Lower lobe of right lung (tissue), 2 donors: ENCODE results near the gene KAT6B. TPM values are rescaled to one million over a fixed set of nuclear protein-coding genes. Genes with fewer than 3 reads are reported as not detected.
"Not testable (repeated sequence)": the region's sequence is repeated elsewhere in the genome, so short reads cannot be mapped to it uniquely, and the experiment has no call there.

Experiments used
- ATAC-seq, 2 donors: fragments of 200-7000 bp; cut with Tn5 transposase; one replicate each; pipeline ENCODE4 v1.9.1; 2020 to 2022; ENCODE audit warnings: mild to moderate bottlenecking in 2 of 2, moderate library complexity in 2 of 2
- DNase-seq: peaks from one replicate; pipeline ENCODE4 v3.0.0-alpha.2; 2020
- H3K27ac ChIP-seq: fragments of 200-600 bp; one replicate; pipeline ENCODE4 v1.8.0; 2022
- H3K27me3 ChIP-seq: fragments of 200-600 bp; one replicate; pipeline ENCODE4 v1.8.0; 2022; ENCODE audit warnings: low read depth
- H3K36me3 ChIP-seq: fragments of 200-600 bp; one replicate; pipeline ENCODE4 v1.8.0; 2022; ENCODE audit warnings: mild to moderate bottlenecking
- H3K4me1 ChIP-seq: fragments of 200-600 bp; one replicate; pipeline ENCODE4 v1.8.0; 2022
- H3K4me3 ChIP-seq: fragments of 200-600 bp; one replicate; pipeline ENCODE4 v1.8.0; 2022; ENCODE audit warnings: mild to moderate bottlenecking
- H3K9me3 ChIP-seq: fragments of 200-600 bp; one replicate; pipeline ENCODE4 v1.8.0; 2022
- intact Hi-C: fragments of 100-400 bp; cut with DNase I; formaldehyde crosslinking; loops from one replicate; pipeline ENCODE4 v1.11.0; 2022
- total RNA-seq: library from RNA; stranded (reverse); fragmentation: NEBNext Ultra II Directional; extraction: Animal tissue kit (Norgen Biotek cat#: 25700); gene quantifications from one replicate; pipeline ENCODE4 v1.2.1, GENCODE V29; 2021
- TF ChIP-seq, protein P1 (sequence below): fragments of 200-600 bp; IDR thresholded peaks from one replicate; pipeline ENCODE4 v1.8.0; 2022; ENCODE audit warnings: antibody characterized with exemption, mild to moderate bottlenecking
- donor health status: DM: no; HTN: yes; CAD: no; lungs with severe emphysema.

Gene KAT6B
- total RNA-seq, 1 donor from 2014 or later, result 46.3 TPM

DNA sequence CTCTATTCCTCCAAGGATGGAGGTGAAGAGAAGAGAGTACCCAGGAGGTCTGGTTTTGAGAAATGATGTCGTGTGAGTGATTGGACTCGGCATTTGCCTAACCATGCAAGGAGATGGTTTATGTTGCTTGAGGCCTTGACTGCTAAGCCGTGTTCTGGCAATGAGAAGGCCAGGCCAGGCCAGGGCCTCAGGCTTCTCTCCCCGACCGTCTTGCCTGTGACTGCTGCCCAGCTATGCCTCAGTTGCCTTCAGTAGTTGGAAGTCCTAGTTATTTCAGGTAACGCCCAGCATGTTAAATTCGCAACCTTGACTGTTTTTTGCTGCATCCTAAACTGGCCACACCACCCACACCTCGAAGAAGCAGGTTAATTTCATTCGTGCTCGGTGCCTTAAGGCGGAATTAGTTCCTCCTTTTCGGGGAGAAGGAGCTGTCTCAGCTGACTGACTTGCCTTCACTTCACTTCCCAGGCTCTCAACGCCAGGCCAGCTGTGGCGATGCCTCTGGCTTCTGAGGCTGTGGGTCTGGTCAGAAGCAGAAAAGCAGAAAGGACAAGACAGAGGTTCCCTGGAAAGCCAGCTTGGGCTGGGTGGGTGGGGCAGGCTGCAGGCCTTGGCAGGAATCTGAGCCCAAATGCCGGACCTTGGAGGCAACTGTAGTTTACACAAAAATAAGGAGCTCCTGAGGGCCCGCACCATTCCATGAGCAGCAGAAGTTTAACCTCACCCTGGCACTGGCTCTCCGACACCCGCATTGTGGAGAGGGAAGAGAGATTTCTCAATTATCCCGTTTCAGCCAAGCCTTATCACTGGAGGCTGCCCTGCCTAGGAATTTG, 223.1 kb downstream of the KAT6B start:
- intact Hi-C loops, result no loop called here
- no peak overlapping the region for H3K4me3 ChIP-seq
- TF ChIP-seq, protein P1, sequence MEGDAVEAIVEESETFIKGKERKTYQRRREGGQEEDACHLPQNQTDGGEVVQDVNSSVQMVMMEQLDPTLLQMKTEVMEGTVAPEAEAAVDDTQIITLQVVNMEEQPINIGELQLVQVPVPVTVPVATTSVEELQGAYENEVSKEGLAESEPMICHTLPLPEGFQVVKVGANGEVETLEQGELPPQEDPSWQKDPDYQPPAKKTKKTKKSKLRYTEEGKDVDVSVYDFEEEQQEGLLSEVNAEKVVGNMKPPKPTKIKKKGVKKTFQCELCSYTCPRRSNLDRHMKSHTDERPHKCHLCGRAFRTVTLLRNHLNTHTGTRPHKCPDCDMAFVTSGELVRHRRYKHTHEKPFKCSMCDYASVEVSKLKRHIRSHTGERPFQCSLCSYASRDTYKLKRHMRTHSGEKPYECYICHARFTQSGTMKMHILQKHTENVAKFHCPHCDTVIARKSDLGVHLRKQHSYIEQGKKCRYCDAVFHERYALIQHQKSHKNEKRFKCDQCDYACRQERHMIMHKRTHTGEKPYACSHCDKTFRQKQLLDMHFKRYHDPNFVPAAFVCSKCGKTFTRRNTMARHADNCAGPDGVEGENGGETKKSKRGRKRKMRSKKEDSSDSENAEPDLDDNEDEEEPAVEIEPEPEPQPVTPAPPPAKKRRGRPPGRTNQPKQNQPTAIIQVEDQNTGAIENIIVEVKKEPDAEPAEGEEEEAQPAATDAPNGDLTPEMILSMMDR, result no peak
- no peak overlapping the region for H3K27ac ChIP-seq
- H3K36me3 ChIP-seq, result no peaks in the 10 kb centered on the region
- no peaks in the 10 kb centered on the region for H3K27me3 ChIP-seq
- H3K9me3 ChIP-seq, result no peaks in the 10 kb centered on the region
- no peak for DNase-seq
- H3K4me1 ChIP-seq, result peaks cover 7% of the 10 kb centered on the region
- peak; percentile 37 to 49 for ATAC-seq

DNA sequence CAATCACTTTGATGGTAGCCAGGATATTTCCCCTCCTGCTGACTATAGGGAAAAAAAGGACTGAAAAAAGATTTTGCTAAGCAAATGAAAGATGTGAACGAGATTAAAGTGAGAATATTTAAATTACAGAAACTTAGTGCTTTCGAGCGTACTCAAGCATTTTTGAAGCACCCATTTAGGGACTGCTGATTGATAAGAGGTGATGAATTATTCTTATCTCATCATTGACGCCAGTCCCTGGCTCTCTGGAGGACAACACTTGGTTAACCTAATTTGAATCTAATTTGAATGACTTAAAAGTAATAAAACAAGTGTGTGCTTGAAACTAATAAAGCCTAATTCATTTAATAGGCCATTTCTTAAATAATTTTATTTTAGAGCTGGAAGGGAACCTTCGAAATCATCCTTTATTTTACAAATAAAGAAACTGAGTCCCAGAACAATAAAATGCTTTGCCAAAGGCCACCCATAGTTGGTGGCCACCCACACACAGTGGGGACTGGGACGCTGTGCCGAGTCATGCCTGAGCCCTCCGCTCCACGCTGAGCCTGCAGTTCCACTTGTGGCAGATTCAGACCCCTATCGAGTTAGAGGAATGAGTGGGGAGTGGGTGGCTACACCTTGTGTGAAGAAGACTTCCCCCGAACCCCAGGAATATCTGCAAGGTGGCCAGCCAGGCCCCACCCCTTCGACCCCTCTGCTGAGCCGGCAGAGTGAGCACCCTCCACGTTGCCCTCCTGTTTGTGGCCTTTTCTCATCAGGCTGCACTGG, 223.9 kb downstream of the KAT6B start:
- peaks cover 7% of the 10 kb centered on the region for H3K4me1 ChIP-seq
- DNase-seq, result no peak

DNA sequence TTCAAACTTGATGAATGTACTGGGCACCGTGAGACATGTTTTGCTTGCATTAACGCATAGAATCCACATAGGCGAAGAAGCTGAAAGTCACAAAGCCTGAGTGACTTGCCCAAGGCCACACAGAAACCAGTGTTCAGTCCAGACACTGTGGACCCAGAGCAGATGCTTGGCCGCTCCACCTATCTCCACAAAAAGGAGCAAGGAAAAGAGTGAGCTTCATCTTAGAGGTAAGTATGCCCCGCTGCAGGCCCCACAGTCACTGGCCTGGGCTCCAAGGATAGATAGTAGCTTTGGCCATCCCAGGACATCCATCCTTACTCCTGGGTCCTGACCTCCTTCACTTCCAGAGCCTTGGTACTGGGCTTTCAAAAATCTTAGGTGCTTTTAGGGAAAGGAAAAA, 224.9 kb downstream of the KAT6B start:
- Histone ChIP-seq H3K36me3 (no peaks in the 10 kb centered on the region), H3K27me3 (no peaks in the 10 kb centered on the region), H3K4me1 (peaks cover 7% of the 10 kb centered on the region), H3K4me3 (no peak overlapping the region), H3K9me3 (no peaks in the 10 kb centered on the region), H3K27ac (no peak overlapping the region)
- ATAC-seq (no peak), DNase-seq (no peak)
- TF ChIP-seq, protein P1, result no peak
- intact Hi-C loops, result no loop called here

More for the DNA sequence above, 223.9 kb downstream of the KAT6B start:
- TF ChIP-seq, protein P1, result no peak
- H3K36me3 ChIP-seq, result no peaks in the 10 kb centered on the region
- no peaks in the 10 kb centered on the region for H3K27me3 ChIP-seq
- intact Hi-C loops, result no loop called here
- H3K27ac ChIP-seq, result no peak overlapping the region
- no peaks in the 10 kb centered on the region for H3K9me3 ChIP-seq
- ATAC-seq, result no peak
- H3K4me3 ChIP-seq, result no peak overlapping the region

DNA sequence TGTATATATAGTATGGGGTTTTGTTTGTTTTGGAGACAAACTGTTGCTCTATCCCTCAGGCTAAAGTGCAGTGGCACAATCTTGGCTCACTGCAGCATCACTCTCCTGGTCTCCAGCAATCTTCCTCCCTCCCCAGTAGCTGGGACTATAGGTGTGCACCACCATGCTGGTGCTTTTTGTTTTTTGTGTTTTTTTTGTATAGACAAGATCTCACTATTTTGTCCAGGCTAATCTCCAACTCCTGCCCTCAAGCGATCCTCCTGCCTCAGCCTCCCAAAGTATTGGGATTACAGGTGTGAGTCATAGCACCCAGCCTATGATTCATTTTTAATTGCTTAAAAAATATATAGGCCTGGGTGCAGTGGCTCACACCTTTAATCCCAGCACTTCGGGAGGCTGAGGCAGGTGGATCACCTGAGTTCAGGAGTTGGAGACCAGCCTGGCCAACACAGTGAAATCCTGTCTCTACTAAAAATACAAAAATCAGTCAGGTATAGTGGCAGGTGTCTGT, 229.6 kb downstream of the KAT6B start:
- H3K36me3 ChIP-seq, ATAC-seq, H3K27ac ChIP-seq, H3K27me3 ChIP-seq, H3K4me1 ChIP-seq, DNase-seq, H3K9me3 ChIP-seq, H3K4me3 ChIP-seq, intact Hi-C loops: not testable (repeated sequence)

DNA sequence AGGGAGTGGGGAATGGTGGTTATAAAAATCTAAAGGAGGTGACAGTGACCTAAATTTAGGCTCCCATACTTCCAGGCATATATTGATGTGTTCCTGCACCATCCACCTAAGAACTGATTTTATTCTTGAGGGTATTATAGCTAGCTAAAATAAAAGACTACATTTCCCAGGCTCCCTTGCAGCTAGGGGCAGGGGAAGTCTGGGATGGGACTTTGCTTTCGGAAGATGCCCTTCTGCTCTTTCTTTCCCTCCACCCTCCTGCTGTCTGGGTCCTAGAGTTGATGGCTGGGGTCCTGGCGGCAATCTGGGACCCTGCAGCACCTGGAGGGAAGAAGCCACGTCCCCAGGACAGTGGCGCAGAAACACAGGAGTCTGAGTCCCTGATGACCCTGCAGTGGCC, 231.3 kb downstream of the KAT6B start:
- DNase-seq, result no peak
- Histone ChIP-seq H3K9me3 (no peaks in the 10 kb centered on the region), H3K27me3 (no peaks in the 10 kb centered on the region), H3K4me3 (no peak overlapping the region), H3K36me3 (no peaks in the 10 kb centered on the region), H3K4me1 (no peaks in the 10 kb centered on the region), H3K27ac (no peak overlapping the region)
- intact Hi-C loops, result no loop called here
- ATAC-seq, result no peak
- TF ChIP-seq, protein P1, result no peak
